NB4 (cell line): ENCODE data around the gene TIMM10.

ENCODE experiments used
- CTCF ChIP-seq: IDR thresholded peaks from one replicate; pipeline ENCODE4 v1.5.1; 2012; ENCODE audit warnings: low read depth, low read length
- POLR2A ChIP-seq: IDR thresholded peaks from 2 replicates; pipeline ENCODE4 v1.6.1; 2011; ENCODE audit warnings: mild to moderate bottlenecking; ENCODE audit not compliant: insufficient read length; ENCODE audit errors: extremely low read depth

- TF ChIP-seq CTCF (no peak), POLR2A (no peak)
These were observed 16.5 kb downstream of the TIMM10 start for GRCh38 chr11:57513911-57514537.
